HuH-7 (cell line): ENCODE measurements around the gene MPDZ.

Experiments
- DNase-seq: peaks from one replicate; pipeline ENCODE4 v3.0.0; 2011; ENCODE audit warnings: low spot score

MPDZ gene

GRCh38 chr9:13279284-13280141 is at the start of gene MPDZ:
Gene MPDZ, minus strand, starts transcription at chr9:13279692. Its CDS starts 29,377 bp downstream, at chr9:13250315.
- peak; percentile 44 for DNase-seq

DNA sequence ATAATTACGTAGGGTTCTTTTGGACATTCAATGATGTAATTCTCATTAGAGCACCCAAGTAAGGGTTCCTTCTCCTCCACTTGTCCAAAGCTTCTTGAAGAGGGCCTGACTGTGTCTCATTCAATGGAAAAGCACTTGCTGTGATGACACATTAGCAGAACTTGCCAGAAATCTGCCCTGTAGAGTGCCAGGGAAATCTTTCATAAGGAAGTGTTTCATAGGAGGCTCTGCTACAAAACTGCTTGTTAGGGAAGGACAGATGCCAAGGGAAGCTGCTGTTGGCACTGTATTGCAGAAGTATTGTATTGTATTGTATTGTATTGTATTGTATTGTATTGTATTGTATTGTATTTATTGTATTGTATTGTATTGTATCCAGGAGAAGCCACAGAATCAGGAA is 45.5 kb upstream of the MPDZ start:
- DNase-seq, result no peak

- no peak for DNase-seq
These were observed 43.5 kb upstream of the MPDZ start for GRCh38 chr9:13322828-13323550.

DNA sequence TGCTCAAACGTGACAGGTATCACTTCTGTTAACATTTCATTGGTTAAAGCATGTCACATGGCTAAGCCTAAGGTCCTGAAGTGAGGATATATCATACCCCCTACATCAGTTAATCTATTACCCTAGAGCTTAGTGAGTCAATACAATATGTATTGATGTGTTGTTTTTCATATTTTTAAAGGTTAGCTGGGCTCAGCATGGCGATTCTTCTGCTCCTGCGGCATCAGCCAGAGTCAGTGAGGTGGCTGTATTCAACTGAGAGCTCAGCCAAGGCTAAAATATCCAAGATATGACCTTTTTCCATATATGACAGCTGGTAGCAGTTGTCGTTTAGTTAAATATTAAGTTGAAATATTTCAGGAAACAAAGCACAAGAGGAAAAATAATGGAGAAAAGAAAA is 38.5 kb upstream of the MPDZ start:
- no peak for DNase-seq

GRCh38 chr9:13296972-13297371 is 17.5 kb upstream of the MPDZ start:
- no peak for DNase-seq

DNA sequence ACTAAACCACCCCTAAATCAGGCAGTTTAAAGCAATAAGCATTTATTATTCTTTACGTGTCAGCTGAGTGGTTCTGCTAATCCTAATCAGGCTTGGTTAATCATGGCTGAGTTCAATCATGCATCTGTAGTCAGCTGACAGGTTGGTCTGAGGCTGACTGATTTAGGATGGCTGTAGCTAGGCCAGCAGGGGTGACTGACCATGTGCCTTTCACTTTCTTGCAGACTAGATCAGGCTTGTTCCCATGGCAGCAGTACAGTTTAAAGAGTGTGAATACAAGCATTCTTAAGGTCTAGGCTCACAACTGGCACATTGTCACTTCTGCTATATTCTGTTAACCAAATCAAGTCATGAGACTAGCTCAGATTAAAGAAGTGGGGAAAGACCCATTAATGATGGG is 16.1 kb upstream of the MPDZ start:
- DNase-seq, result no peak

GRCh38 chr9:13292782-13293181 is 13.3 kb upstream of the MPDZ start:
- DNase-seq, result no peak

DNA sequence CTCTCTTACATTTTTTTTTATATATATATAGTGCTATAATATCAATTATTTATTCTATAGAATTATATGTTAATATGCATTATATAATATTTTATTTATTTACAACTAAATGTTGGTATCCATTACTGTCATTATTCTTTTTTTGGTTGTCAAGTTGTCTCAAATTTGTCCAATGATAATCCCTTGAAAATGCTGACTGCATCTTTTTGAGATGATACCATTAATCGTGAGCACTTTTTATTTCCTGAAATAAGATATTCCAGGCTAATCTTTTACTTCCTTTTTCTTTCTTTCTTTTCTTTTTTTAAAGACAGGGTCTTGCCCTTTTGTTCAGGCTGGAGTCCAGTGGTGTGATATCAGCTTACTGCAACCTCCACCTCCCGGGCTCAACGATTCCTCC is 12.7 kb upstream of the MPDZ start:
- no peak for DNase-seq

GRCh38 chr9:13291718-13292117 is 12.2 kb upstream of the MPDZ start:
- DNase-seq, result no peak

DNA sequence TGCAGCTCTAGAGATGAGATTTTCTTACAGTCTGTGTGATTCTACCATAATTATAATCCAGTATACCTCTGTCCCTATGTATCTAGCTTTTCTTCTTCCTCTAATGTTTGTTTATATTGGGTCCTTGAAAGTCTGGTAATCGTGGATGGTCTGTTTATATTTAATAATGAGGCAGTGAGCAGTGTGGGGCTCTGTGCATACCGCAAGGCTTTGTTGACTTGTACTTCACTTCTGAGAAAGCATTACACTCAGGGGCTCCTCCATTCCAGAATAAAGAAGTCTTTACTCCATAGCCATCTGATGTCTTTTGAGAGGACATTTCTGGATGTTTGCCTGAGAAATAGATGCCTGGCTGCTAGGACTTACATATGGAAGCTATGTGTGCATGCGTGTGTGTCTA is 4.5 kb upstream of the MPDZ start:
- DNase-seq, result no peak

DNA sequence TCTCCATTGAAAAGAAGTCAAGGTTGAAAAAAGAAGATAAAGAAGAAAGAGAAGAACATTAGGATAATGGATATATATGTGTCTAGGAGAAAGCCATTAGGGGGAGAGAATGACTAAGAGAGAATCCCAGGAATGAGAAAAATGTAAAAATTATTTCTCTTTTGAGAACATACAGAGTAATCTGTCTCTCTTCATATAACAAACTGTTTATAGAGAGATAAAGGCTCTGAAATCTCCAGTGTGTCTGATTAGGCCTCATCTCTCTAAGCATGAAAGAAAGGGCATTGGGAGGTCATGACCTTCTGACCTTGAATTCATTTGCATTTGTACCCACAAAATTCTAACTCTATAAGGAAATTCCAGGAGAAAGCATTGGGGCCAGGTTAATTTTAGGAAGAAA is 3.5 kb upstream of the MPDZ start:
- no peak for DNase-seq

DNA sequence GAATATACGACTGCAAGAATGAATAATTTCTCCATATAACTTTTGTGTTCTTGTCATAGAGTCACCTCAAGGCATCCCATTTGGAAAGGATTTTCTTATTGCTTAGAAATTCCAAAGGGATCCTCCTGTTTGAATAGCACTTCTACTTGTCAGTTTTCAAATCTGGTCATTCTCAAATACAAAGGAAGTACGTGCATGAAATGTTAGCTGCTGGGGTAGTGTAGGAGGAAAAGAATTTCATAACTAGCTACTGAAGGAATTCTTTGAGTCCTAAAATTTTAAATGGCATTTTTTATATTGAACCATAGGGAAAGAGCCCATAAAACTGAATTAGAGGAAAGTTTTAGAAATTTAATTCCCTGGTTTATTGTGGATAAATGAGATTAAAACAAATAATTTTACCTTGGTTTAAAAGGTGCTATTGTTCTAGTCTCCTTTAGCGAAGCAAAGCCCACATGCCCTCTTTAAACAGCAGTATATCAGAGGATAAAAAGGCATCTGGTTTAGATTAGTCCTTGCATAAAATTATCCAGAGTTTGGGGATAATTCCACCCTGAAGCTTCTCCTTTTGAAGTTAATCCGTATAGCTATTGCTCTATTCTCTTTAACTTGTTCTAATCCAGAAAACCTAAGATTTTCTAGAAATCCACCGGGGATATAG is 2.0 kb upstream of the MPDZ start:
- DNase-seq, result no peak

DNA sequence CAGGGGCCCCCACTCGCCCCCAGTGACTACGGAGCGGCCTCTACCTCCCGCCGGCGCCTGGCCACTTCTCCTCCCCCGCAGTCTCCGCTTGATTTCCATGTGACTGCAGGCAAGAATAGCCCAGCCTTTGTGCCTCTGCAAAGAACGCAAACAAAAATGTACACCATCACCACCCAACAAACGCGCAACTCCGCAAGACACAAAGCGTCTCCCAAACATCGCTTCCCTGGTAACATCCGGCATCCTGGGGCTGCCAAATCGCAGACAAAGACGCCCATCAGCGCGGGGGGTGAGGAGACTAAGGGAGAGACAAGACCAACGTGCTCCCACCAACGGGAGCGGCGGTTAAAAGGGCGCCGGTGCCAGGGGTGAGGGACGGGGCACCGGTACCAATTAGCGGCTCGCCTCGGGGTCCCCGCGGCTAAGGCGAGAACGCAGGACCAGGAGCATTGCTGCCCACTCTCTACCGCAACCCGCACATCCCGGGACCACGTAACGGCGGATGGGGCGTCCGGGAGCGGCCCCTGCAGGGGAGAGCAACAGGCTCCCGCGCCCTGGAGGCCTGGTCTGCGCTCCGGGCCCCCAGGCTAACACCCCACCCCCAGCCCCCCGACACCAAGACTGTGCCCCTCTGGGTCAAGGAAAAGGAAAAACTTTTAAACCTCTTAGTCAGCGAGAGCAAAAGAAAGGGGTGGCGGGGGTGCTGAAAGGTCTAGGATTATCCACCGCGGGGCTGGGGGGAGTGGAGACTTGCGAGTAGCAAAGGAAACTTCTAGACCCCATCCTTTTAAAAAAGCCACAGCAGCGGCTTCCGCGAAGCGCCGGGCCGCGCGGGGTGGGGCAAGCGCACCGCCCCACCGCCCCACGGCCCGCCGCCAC is 885 bp downstream of the MPDZ start:
- peak; percentile 10 for DNase-seq

GRCh38 chr9:13278023-13278367 is 1.5 kb downstream of the MPDZ start:
- no peak for DNase-seq

GRCh38 chr9:13274886-13275641 is 4.4 kb downstream of the MPDZ start:
- DNase-seq, result no peak

GRCh38 chr9:13270734-13271133 is 8.8 kb downstream of the MPDZ start:
- no peak for DNase-seq

DNA sequence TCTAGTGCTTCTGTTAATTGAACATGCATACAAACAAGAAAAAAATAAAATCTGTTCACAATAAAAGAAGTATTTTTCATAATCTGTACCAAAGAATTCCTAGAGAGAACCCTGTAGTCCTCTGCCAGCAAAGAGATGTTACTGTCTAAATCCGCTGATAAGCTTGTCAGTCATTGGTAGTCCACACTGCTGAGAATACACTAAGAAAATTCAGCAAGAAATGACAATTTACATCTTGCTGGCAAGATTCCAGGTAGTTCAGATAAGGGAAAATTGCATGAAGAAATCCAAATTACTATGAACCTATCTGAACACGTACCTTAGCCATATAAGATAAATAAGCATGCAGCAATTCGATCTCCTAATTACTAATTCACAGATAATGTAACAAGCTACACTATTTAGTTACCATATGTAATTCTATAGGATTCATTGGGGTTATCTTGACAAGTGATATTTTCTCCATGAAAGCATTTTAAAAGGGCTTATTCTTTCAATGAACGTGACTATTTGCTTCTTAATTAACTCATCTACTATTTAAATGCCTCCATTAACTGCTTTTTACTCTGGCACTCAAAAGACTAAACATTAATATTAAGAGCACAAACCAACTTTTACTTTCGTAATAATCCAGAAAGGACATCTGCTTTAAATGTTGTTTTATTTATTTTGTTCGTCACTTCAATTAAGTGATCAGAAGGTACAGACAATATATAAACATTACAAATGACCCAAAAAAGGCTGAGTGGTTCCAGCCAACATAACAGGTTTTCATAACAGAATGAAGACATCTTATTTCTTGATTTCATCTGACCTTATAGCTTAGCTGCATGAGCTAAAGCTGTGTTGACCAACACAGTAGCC is 9.7 kb downstream of the MPDZ start:
- DNase-seq, result no peak

GRCh38 chr9:13268469-13268868 is 11.0 kb downstream of the MPDZ start:
- DNase-seq, result no peak

DNA sequence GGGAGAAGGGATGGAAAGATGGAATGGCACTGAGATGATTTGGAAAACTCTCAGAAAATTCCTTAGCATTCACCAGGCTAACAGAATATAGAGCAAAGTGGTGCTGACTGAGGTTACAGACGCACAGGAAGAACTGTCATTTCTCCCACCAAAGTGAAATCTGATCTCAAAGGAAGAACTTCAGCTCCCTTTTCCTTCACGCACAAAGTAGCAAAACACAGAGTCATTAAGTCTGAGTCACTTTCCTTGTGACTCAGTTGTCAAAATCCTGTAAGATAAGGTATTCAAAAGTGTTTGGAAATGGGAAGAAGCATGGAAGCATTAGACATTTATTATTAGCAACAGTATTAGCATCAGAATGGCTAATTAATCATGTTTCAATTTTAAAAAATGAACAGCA is 11.7 kb downstream of the MPDZ start:
- DNase-seq, result no peak

DNA sequence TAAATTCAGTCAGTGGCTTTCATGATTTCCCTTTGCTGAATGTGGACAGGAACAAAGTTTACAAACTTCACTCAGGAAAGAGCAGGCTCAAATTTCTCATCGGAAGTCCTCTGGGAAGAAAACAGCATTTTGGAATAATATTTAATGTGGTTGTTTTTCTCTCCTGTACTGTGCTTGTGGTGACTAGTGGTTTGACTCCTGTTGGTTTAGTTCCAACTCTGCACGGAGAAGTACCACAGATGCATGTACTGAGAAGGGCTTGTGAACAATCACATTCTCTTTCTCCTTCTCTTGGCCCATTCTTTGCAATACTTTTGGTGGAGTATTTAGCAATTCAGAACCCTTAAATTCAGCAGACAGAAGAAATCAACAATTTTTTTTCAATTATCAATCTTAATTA is 13.3 kb downstream of the MPDZ start:
- DNase-seq, result no peak
